Astrocyte (in vitro differentiated cells and primary cell): ENCODE measurements around the gene MBNL2. TPM values are rescaled to one million over a fixed set of nuclear protein-coding genes. Genes with fewer than 3 reads are reported as not detected.

Experiments
- DNase-seq: peaks from one replicate; pipeline ENCODE4 v3.0.0-alpha.2; 2010; ENCODE audit warnings: low read depth
- FAIRE-seq: peaks from 2 replicates; lab custom pipeline; 2011; peaks lifted over from hg19 to GRCh38; lab: Jason Lieb, UNC
- H2AFZ ChIP-seq: 2 replicates; pipeline ENCODE4 v1.6.0; 2012; ENCODE audit warnings: low read depth, low read length, inconsistent platforms
- H3K27ac ChIP-seq: 2 replicates; pipeline ENCODE4 v1.5.1; 2011; ENCODE audit warnings: low read depth, low read length, inconsistent platforms
- H3K27me3 ChIP-seq: 2 replicates; pipeline ENCODE4 v1.6.0; 2011; ENCODE audit warnings: low read length, inconsistent platforms; ENCODE audit not compliant: insufficient read depth
- H3K36me3 ChIP-seq: 2 replicates; pipeline ENCODE4 v1.5.1; 2011; ENCODE audit warnings: low read length, inconsistent platforms; ENCODE audit not compliant: insufficient read depth
- H3K4me1 ChIP-seq: 2 replicates; pipeline ENCODE4 v1.5.1; 2011; ENCODE audit warnings: low read length, inconsistent platforms; ENCODE audit not compliant: insufficient read depth
- H3K4me2 ChIP-seq: 2 replicates; pipeline ENCODE4 v1.6.0; 2012; ENCODE audit warnings: low read length, inconsistent platforms
- H3K4me3 ChIP-seq: 2 replicates; pipeline ENCODE4 v1.5.1; 2011; ENCODE audit warnings: low read depth, mild to moderate bottlenecking, low read length, inconsistent platforms; ENCODE audit not compliant: insufficient read depth
- H3K79me2 ChIP-seq: 2 replicates; pipeline ENCODE4 v1.6.0; 2012; ENCODE audit warnings: mild to moderate bottlenecking, low read length, inconsistent platforms; ENCODE audit not compliant: insufficient read depth
- H3K9ac ChIP-seq: 2 replicates; pipeline ENCODE4 v1.6.0; 2012; ENCODE audit warnings: mild to moderate bottlenecking, low read length, inconsistent platforms
- H3K9me3 ChIP-seq: 2 replicates; pipeline ENCODE4 v1.5.1; 2012; ENCODE audit warnings: low read depth, mild to moderate bottlenecking, low read length, inconsistent platforms; ENCODE audit not compliant: insufficient read depth
- H4K20me1 ChIP-seq: 2 replicates; pipeline ENCODE4 v1.6.0; 2012; ENCODE audit warnings: low read length, inconsistent platforms; ENCODE audit not compliant: insufficient read depth
- H3K27ac Mint-ChIP-seq: one replicate; pipeline ENCODE4 v1.8.0; 2021; ENCODE audit warnings: mild to moderate bottlenecking, mixed read lengths; ENCODE audit not compliant: unreplicated experiment
- H3K27me3 Mint-ChIP-seq: one replicate; pipeline ENCODE4 v1.8.0; 2021; ENCODE audit warnings: low read depth, mixed read lengths; ENCODE audit not compliant: unreplicated experiment
- H3K36me3 Mint-ChIP-seq: one replicate; pipeline ENCODE4 v1.8.0; 2021; ENCODE audit warnings: low read depth, mixed read lengths; ENCODE audit not compliant: unreplicated experiment
- H3K4me1 Mint-ChIP-seq: one replicate; pipeline ENCODE4 v1.8.0; 2021; ENCODE audit warnings: low read depth, mixed read lengths; ENCODE audit not compliant: unreplicated experiment
- H3K4me3 Mint-ChIP-seq: one replicate; pipeline ENCODE4 v1.8.0; 2021; ENCODE audit warnings: mild to moderate bottlenecking, moderate library complexity, mixed read lengths; ENCODE audit not compliant: unreplicated experiment
- H3K9me3 Mint-ChIP-seq: one replicate; pipeline ENCODE4 v1.8.0; 2021; ENCODE audit warnings: mild to moderate bottlenecking, mixed read lengths; ENCODE audit not compliant: unreplicated experiment
- EZH2 ChIP-seq: IDR thresholded peaks from 2 replicates; pipeline ENCODE4 v1.6.1; 2012; ENCODE audit warnings: mild to moderate bottlenecking, low read length, inconsistent platforms; ENCODE audit not compliant: insufficient read depth
- total RNA-seq: library from RNA; stranded (reverse); gene quantifications from 2 replicates; pipeline ENCODE4 v1.2.1, GENCODE V29; 2021
- TF ChIP-seq, protein P1 (sequence below): IDR thresholded peaks from 2 replicates; pipeline ENCODE4 v1.5.1; 2011; ENCODE audit warnings: low read depth, mild to moderate bottlenecking, inconsistent platforms, low read length, moderate library complexity; ENCODE audit not compliant: insufficient read depth

Gene MBNL2
- total RNA-seq, 1 donor from 2014 or later: 66.5 TPM

DNA sequence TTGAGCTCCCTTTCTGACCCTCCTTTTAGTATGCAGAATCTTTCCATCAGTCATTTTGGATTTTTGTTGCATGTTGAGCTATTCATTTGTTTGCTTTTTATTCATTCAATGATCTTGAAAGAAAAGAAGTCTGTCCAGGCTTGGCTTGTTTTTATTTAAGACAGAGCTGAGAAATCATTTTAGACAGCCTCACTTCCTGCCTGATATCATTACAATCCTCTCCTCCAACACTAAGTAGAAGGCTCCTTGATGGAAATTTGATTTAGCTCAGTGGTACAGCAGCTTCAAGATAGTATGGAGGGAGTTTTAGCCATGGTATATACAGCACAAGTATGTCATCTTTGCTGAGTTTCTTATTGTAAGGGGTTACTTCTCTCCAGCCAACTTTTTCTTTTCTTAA is 28.4 kb downstream of the MBNL2 start:
- Histone ChIP-seq H3K4me2 (peak overlapping the region; percentile 33), H3K27ac (no peak overlapping the region), H3K4me1 (peaks cover 28% of the 10 kb centered on the region), H3K9me3 (no peaks in the 10 kb centered on the region), H3K9ac (no peak overlapping the region), H4K20me1 (peaks cover 33% of the 10 kb centered on the region), H3K27me3 (no peaks in the 10 kb centered on the region), H2AFZ (no peak overlapping the region), H3K79me2 (peaks cover 84% of the 10 kb centered on the region), H3K36me3 (no peaks in the 10 kb centered on the region), H3K4me3 (no peak overlapping the region)
- Mint-ChIP-seq H3K36me3 (peaks cover 4% of the 10 kb centered on the region), H3K9me3 (no peaks in the 10 kb centered on the region), H3K27ac (peak overlapping the region; percentile 48), H3K4me3 (no peak overlapping the region), H3K4me1 (peaks cover 29% of the 10 kb centered on the region), H3K27me3 (no peaks in the 10 kb centered on the region)
- TF ChIP-seq, protein P1, sequence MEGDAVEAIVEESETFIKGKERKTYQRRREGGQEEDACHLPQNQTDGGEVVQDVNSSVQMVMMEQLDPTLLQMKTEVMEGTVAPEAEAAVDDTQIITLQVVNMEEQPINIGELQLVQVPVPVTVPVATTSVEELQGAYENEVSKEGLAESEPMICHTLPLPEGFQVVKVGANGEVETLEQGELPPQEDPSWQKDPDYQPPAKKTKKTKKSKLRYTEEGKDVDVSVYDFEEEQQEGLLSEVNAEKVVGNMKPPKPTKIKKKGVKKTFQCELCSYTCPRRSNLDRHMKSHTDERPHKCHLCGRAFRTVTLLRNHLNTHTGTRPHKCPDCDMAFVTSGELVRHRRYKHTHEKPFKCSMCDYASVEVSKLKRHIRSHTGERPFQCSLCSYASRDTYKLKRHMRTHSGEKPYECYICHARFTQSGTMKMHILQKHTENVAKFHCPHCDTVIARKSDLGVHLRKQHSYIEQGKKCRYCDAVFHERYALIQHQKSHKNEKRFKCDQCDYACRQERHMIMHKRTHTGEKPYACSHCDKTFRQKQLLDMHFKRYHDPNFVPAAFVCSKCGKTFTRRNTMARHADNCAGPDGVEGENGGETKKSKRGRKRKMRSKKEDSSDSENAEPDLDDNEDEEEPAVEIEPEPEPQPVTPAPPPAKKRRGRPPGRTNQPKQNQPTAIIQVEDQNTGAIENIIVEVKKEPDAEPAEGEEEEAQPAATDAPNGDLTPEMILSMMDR: no peak
- no peak for TF ChIP-seq EZH2
- FAIRE-seq: no peak
- no peak for DNase-seq

DNA sequence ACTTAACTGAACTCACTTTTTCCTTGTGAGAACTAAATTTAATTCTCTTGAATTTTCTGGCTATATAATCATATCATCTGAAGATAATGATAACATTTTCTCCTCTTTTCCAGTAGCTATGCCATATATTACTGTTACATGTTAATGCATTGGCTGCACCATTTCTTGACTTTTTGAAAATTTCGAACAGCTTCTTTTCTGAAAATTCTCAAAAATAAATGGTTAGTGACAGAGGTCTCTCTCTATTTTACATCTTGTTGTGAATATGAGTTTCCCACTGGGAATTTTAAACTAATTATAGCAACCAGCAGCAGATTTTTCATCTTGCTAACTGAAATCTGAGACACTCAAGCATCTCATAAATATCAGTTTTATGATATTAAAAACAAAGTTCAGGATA is 30.6 kb downstream of the MBNL2 start:
- Histone ChIP-seq H3K4me2 (no peak overlapping the region), H3K4me3 (no peak overlapping the region), H3K9ac (no peak overlapping the region), H3K27me3 (no peaks in the 10 kb centered on the region), H2AFZ (no peak overlapping the region), H4K20me1 (peaks cover 17% of the 10 kb centered on the region), H3K79me2 (peaks cover 76% of the 10 kb centered on the region), H3K36me3 (no peaks in the 10 kb centered on the region), H3K27ac (no peak overlapping the region), H3K9me3 (no peaks in the 10 kb centered on the region), H3K4me1 (peaks cover 48% of the 10 kb centered on the region)
- no peak for FAIRE-seq
- Mint-ChIP-seq H3K4me3 (no peak overlapping the region), H3K4me1 (peaks cover 43% of the 10 kb centered on the region), H3K27ac (peak overlapping the region; percentile 47), H3K27me3 (no peaks in the 10 kb centered on the region), H3K36me3 (peaks cover 3% of the 10 kb centered on the region), H3K9me3 (no peaks in the 10 kb centered on the region)
- no peak for TF ChIP-seq EZH2
- TF ChIP-seq, protein P1: no peak
- no peak for DNase-seq

DNA sequence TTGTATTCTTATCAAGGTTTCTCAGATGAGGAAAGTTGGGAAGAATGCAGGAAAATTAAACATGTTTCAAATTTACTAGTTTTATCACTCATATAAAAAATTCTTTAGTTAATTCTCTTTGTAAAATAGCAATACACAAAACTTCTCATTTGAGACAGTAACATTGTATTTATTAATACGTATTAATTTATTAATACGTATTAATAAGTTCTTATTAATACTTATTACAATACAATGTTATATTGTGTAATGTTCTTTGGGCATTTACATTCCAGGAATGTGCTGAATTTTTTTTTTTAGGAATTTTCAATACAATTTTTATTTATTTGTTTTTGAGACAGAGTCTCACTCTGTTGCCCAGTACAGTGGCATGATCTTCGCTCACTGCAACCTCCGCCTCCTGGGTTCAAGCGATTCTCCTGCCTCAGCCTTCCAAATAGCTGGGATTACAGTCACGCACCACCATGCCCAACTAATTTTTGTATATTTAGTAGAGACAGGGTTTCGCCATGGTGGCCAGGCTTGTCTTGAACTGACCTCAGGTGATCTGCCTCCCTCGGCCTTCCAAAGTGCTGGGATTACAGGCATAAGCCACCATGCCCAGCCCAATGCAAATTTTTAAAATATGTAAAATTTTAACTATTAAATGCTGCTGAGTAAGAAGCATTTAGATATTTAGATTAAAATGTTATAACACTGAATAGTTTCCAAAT is 31.6 kb downstream of the MBNL2 start:
- H4K20me1 ChIP-seq: peaks cover 17% of the 10 kb centered on the region
- FAIRE-seq: no peak
- TF ChIP-seq, protein P1: no peak
- TF ChIP-seq EZH2: no peak
- H3K27ac ChIP-seq: no peak overlapping the region
- H3K4me1 ChIP-seq: peaks cover 55% of the 10 kb centered on the region
- H3K27me3 Mint-ChIP-seq: no peaks in the 10 kb centered on the region
- H3K36me3 ChIP-seq: no peaks in the 10 kb centered on the region
- H3K9ac ChIP-seq: no peak overlapping the region
- no peaks in the 10 kb centered on the region for H3K9me3 ChIP-seq
- no peak overlapping the region for H2AFZ ChIP-seq
- no peak overlapping the region for H3K4me3 ChIP-seq
- H3K4me1 Mint-ChIP-seq: peaks cover 51% of the 10 kb centered on the region
- no peaks in the 10 kb centered on the region for H3K27me3 ChIP-seq
- DNase-seq: no peak
- H3K4me2 ChIP-seq: no peak overlapping the region
- H3K4me3 Mint-ChIP-seq: no peak overlapping the region
- H3K27ac Mint-ChIP-seq: no peak overlapping the region
- H3K36me3 Mint-ChIP-seq: peaks cover 3% of the 10 kb centered on the region
- no peaks in the 10 kb centered on the region for H3K9me3 Mint-ChIP-seq
- peaks cover 67% of the 10 kb centered on the region for H3K79me2 ChIP-seq
